Hair follicle dermal papilla cell (primary cell): ENCODE results near the gene OBSL1. TPM values are rescaled to one million over a fixed set of nuclear protein-coding genes. Genes with fewer than 3 reads are reported as not detected.

Source experiments
- small RNA-seq: library from RNA; depleted of rRNA; stranded (forward); fragments of <200 nt; gene quantifications from one replicate; pipeline ENCODE3, GENCODE V24; 2012
- total RNA-seq: library from RNA; depleted of rRNA; stranded (reverse); fragments of >200 nt; gene quantifications from 2 replicates; pipeline ENCODE4 v1.2.3, GENCODE V29; 2012

Gene OBSL1
- 81.8 and 99.5 TPM in 2 replicates for total RNA-seq

DNA sequence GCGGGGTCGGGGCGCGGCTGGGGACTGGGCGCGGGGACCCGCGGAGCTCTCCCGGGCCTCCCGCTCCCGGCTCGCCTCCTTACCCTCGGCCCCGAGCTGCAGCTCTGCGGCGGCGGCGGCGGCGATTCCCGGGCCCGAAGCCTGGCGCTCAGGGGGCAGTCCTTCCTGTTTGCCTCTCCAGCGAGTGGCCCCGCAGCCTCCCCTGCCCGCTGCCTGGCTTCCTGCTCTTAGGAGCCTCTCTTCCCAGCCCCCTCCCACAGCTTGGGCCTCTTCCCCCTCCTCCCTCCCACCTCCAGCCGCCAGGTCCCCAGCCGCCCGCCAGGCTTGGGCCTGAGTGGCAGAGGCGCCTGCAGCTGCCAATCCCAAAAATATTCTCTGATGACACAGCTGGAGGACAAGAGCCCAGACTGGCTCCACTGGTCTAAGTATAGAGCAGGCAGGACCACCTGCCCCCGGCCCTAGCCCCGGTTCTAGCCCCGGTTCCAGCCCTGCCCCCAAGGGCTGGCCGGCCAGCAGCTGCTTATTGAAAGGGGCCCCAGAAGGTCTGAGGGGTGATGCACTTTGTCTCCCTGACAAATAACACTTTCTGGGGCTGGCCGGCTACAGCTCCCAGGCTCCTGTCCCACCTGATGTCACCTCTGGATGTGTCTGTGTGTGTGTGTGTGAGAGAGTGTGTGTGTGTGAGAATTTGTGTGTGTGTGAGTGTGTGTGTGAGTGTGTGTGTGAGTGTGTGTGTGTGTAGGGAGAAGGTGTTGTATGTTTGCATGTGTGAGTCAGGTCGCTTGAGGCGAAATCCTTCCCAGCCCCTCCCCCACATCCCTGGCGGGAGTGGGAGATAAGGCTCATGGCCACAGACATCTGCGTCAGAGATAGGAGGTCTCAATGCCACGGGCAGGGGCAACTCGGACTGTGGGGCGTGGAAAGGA lies at the start of gene OBSL1:
TSS of gene OBSL1 (minus strand) at position 229 of the 926 bp plus-strand sequence. CDS start 307 bp downstream, outside the sequence.

DNA sequence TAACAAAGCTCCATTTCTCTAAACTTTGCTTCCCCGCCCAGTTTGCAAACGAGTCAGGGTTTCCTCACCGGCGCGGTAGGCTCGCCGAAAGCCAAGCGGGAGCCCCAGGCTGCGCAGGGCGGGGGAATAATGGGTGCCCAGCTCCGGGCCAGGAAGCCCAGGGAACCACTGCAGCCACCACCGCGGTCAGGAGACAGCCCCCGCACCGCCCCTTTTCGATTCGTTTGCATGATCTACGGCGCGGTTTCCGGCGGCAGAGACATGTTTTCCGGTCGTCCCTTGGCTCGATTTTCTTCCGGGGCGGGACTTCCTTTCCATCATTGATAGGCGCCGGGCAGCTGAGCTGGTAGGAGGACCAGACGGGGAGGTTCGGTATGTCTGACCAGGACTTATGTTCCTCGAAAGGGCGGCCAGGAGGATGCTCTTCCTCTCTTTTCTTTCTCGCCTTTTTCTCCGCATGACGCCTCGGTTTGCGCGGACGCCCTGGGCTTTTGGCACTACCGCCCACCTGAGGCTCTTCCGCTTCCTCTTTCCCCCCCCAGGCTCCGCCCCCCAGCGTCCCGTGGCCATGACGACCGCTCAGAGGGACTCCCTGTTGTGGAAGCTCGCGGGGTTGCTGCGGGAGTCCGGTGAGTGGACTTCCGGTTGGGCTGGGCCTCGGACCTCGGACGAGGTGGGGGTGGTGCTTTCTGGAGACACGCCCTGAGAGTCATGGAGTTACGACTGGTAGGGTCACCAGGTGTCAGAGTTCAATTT lies 26.4 kb upstream of the OBSL1 start, which contains the start of gene STK11IP:
TSS of gene STK11IP (plus strand) at position 306 of the 756 bp plus-strand sequence. CDS start at position 569, 263 bp downstream.

GRCh38 chr2:219572237-219573001 lies 1.1 kb upstream of the OBSL1 start, which contains the start of gene INHA:
Gene INHA (plus strand): TSS chr2:219572310. CDS start chr2:219572375, 65 bp downstream.

GRCh38 chr2:219543596-219544358 lies 27.6 kb downstream of the OBSL1 start, which contains the start of the genes CHPF and TMEM198:
Gene CHPF (minus strand): TSS chr2:219543809. CDS start chr2:219543538, 271 bp downstream.
Gene TMEM198 (plus strand): TSS chr2:219544028. CDS start chr2:219544728, 700 bp downstream.

DNA sequence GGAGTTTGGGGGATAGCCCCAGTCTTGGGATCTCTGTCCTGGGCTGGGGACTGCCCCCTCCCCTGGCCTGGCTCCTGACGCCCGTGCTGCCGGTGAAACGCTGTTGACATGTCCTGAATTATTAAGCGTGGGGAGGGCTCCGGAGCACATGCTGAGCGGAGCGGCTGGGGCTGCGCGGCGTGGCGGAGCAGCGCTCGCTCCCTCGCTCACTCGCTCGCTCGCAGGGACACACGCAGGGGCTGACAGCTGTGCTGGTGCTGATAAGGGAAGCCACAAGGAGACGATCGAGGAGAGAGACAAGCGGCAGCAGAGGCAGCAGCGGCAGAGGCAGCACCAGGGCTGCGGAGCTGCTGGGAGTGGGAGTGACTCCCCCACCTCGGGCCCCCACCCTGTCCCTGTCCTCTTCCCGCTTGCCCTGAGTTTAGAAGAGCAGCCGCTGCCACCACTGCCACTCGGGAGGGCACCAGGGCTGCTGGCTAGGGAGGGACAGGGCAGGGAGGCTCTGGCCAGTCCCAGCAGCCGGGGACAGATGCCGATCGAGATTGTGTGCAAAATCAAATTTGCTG lies 57.1 kb downstream of the OBSL1 start, which contains the start of gene ASIC4:
TSS of gene ASIC4 (plus strand) at position 287 of the 566 bp plus-strand sequence. CDS start at position 530, 243 bp downstream.

Small RNA genes lying within 50 kb of the gene (small RNA-seq; reads per million reads assigned to genes)
- not detected for gene MIR3132
- gene RN7SKP213, result not detected

Other genes with a start within 250 kb of the OBSL1 start
- gene RESP18, start 238.8 kb downstream of the OBSL1 start, total RNA-seq, result not detected in 2 replicates
- gene DNPEP, start 183.6 kb downstream of the OBSL1 start, total RNA-seq, result 82.3 and 95.2 TPM in 2 replicates
- 1.9 and 2.6 TPM in 2 replicates for gene DES, start 153.2 kb downstream of the OBSL1 start, total RNA-seq
- gene SPEG, start 136.7 kb downstream of the OBSL1 start, total RNA-seq, result 52.9 and 55.8 TPM in 2 replicates
- gene GMPPA, start 72.6 kb downstream of the OBSL1 start, total RNA-seq, result 65.2 and 65.4 TPM in 2 replicates
- not detected in 2 replicates for gene ASIC4, start 57.1 kb downstream of the OBSL1 start, total RNA-seq
- 116 and 133 TPM in 2 replicates for gene CHPF, start 27.7 kb downstream of the OBSL1 start, total RNA-seq
- 1.1 and 2.1 TPM in 2 replicates for gene TMEM198, start 27.5 kb downstream of the OBSL1 start, total RNA-seq
- 0.32 TPM in 1 of 2 replicates, not detected in the other for gene INHA, start 771 bp upstream of the OBSL1 start, total RNA-seq
- 19.8 and 22.2 TPM in 2 replicates for gene STK11IP, start 26.3 kb upstream of the OBSL1 start, total RNA-seq
- 5.5 and 6.0 TPM in 2 replicates for gene SLC4A3, start 56.1 kb upstream of the OBSL1 start, total RNA-seq